Choroid plexus epithelial cell (primary cell): ENCODE data around the gene RCBTB2.

Experiments used
- DNase-seq: peaks from one replicate; pipeline ENCODE4 v3.0.0-alpha.2; 2010; ENCODE audit warnings: low read depth
- H3K4me3 ChIP-seq: 2 replicates; pipeline ENCODE4 v1.5.1; 2011; ENCODE audit warnings: low read depth, mild to moderate bottlenecking, control low read depth, low read length, moderate library complexity
- CTCF ChIP-seq: conservative IDR thresholded peaks from 2 replicates; pipeline ENCODE4 v1.5.1; 2011; ENCODE audit warnings: low read depth, mild to moderate bottlenecking, control low read depth, inconsistent platforms, low read length, moderate library complexity

RCBTB2 gene

GRCh38 chr13:48569104-48569666 lies 36.3 kb upstream of the RCBTB2 start:
- TF ChIP-seq CTCF, result no peak
- H3K4me3 ChIP-seq, result no peak overlapping the region
- no peak for DNase-seq

GRCh38 chr13:48568370-48569103 lies 35.7 kb upstream of the RCBTB2 start:
- no peak overlapping the region for H3K4me3 ChIP-seq
- TF ChIP-seq CTCF, result no peak
- DNase-seq, result no peak

GRCh38 chr13:48567515-48568369 lies 34.9 kb upstream of the RCBTB2 start:
- H3K4me3 ChIP-seq, result no peak overlapping the region
- no peak for TF ChIP-seq CTCF
- peak; percentile 39 for DNase-seq

GRCh38 chr13:48564056-48564455 lies 31.2 kb upstream of the RCBTB2 start:
- TF ChIP-seq CTCF, result no peak
- no peak overlapping the region for H3K4me3 ChIP-seq
- DNase-seq, result peak; percentile 40

GRCh38 chr13:48563626-48564025 lies 30.7 kb upstream of the RCBTB2 start:
- TF ChIP-seq CTCF, result no peak

GRCh38 chr13:48562296-48563066 lies 29.6 kb upstream of the RCBTB2 start:
- no peak overlapping the region for H3K4me3 ChIP-seq
- TF ChIP-seq CTCF, result no peak
- DNase-seq, result no peak

More at GRCh38 chr13:48563626-48564025, 30.7 kb upstream of the RCBTB2 start:
- no peak overlapping the region for H3K4me3 ChIP-seq
- no peak for DNase-seq
